Measurements from ENCODE around the gene AFAP1. TPM values are rescaled to one million over a fixed set of nuclear protein-coding genes. Genes with fewer than 3 reads are reported as not detected.

Gene AFAP1
- total RNA-seq, 4 donors from 2014 or later, result 25.1 to 56.9 (median 26.4) TPM

- H3K27ac ChIP-seq, result peak overlapping the region; percentile 63 to 77 (median 68)
- peaks cover 8 to 87% (median 23%) of the 10 kb centered on the region in 4 donors for H3K4me1 ChIP-seq
- 51 to 53% methylated on average over 2 of the region's 2 CpGs for WGBS, 2 donors (ENCODE audit: low coverage in 1 of 2)
- no peaks in the 10 kb centered on the region for H3K36me3 ChIP-seq
- no peaks in the 10 kb centered on the region for H3K9me3 ChIP-seq
- TF ChIP-seq, protein P1, sequence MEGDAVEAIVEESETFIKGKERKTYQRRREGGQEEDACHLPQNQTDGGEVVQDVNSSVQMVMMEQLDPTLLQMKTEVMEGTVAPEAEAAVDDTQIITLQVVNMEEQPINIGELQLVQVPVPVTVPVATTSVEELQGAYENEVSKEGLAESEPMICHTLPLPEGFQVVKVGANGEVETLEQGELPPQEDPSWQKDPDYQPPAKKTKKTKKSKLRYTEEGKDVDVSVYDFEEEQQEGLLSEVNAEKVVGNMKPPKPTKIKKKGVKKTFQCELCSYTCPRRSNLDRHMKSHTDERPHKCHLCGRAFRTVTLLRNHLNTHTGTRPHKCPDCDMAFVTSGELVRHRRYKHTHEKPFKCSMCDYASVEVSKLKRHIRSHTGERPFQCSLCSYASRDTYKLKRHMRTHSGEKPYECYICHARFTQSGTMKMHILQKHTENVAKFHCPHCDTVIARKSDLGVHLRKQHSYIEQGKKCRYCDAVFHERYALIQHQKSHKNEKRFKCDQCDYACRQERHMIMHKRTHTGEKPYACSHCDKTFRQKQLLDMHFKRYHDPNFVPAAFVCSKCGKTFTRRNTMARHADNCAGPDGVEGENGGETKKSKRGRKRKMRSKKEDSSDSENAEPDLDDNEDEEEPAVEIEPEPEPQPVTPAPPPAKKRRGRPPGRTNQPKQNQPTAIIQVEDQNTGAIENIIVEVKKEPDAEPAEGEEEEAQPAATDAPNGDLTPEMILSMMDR (IDR thresholded peaks at IDR 0.05), result no peak
- TF ChIP-seq EP300 (IDR thresholded peaks at IDR 0.05; ENCODE audit: low read depth) (no peak), POLR2AphosphoS5 (IDR thresholded peaks at IDR 0.05) (no peak), POLR2A (IDR thresholded peaks at IDR 0.05) (no peak)
- no peak overlapping the region for H3K4me3 ChIP-seq
- intact Hi-C loops (cut with DNase I; ENCODE audit: low total_unique reads) (no loop called here), in situ Hi-C loops (cut with MboI; ENCODE audit: low pct_ligation_motif_present in 1 of 4, low pct_unique_long_range_greater_than_20kb in 1 of 4, low sequenced_read_pairs in 3 of 4) (no loop called here)
- DNase-seq, result no peak
- H3K27me3 ChIP-seq, result no peaks in the 10 kb centered on the region
Measured at GRCh38 chr4:7907142-7907541, 32.5 kb downstream of the AFAP1 start.

- Histone ChIP-seq H3K4me3 (no peak overlapping the region), H3K9me3 (no peaks in the 10 kb centered on the region), H3K36me3 (no peaks in the 10 kb centered on the region), H3K27me3 (no peaks in the 10 kb centered on the region), H3K4me1 (peaks cover 8 to 86% (median 21%) of the 10 kb centered on the region in 4 donors), H3K27ac (peak overlapping the region; percentile 63 to 77 (median 68))
- 42 to 70% methylated on average over 8 to 10 of the region's 10 CpGs for WGBS, 2 donors (ENCODE audit: low coverage in 1 of 2)
- TF ChIP-seq, protein P1 (IDR thresholded peaks at IDR 0.05), result no peak
- TF ChIP-seq POLR2AphosphoS5 (IDR thresholded peaks at IDR 0.05), result no peak
- no peak for TF ChIP-seq POLR2A (IDR thresholded peaks at IDR 0.05)
- TF ChIP-seq EP300 (IDR thresholded peaks at IDR 0.05; ENCODE audit: low read depth), result no peak
- DNase-seq, result no peak
- in situ Hi-C loops (cut with MboI; ENCODE audit: low pct_ligation_motif_present in 1 of 4, low pct_unique_long_range_greater_than_20kb in 1 of 4, low sequenced_read_pairs in 3 of 4) (no loop called here), intact Hi-C loops (cut with DNase I; ENCODE audit: low total_unique reads) (no loop called here)
Measured at GRCh38 chr4:7906171-7906701, 33.4 kb downstream of the AFAP1 start.

DNA sequence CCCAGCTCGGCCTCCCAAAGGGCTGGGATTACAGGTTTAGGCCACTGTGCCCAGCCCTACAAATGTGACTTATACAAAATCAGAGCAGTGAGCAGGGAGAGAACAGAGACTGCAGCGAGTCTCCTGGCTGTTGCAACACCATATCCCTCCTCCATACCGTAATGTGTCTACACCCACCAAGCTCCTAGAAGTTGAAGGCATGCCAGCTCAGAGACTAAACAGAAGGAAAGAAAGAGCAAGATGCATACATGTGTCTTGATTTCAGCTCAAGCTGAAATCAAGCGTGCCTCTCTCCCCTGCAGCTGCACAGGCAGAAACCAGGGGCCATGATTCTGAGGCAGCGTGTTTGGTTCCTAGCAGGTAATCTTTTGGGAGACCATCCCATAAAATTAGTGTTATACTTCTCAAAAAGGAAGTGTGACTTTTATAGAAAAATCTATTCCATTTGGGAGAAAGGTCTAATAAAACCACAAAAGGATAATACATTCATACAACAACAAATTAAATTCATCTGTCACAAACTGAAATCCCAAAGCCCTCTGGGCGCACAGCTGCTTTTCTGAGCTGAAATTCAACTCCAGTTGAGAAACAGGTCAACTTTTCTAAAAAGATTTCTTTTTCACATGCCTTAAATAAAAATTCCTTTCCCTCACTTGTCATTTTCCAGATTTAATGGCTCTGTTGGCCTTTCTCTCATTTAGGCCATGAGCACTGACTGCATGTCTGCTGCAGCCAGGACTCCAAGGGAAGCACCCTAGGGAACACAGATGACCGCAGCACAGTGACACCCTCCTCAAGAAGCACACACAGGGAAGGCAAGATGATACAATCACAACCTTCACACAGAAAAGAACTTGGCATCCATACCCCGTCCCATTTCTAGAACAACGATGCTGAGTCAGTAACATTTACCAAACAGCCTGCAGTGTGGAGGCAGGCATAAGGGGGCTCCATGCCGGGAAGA lies 34.4 kb downstream of the AFAP1 start:
- Histone ChIP-seq H3K4me3 (no peak overlapping the region), H3K27ac (peak overlapping the region; percentile 63 to 77 (median 68))

More for the DNA sequence above, 34.4 kb downstream of the AFAP1 start:
- 66 to 74% methylated on average over 6 to 10 of the region's 10 CpGs for WGBS, 2 donors (ENCODE audit: low coverage in 1 of 2)
- no peaks in the 10 kb centered on the region for H3K36me3 ChIP-seq
- H3K27me3 ChIP-seq, result no peaks in the 10 kb centered on the region
- intact Hi-C loops (cut with DNase I; ENCODE audit: low total_unique reads) (no loop called here), in situ Hi-C loops (cut with MboI; ENCODE audit: low pct_ligation_motif_present in 1 of 4, low pct_unique_long_range_greater_than_20kb in 1 of 4, low sequenced_read_pairs in 3 of 4) (no loop called here)
- no peak for TF ChIP-seq POLR2AphosphoS5 (IDR thresholded peaks at IDR 0.05)
- no peak for TF ChIP-seq EP300 (IDR thresholded peaks at IDR 0.05; ENCODE audit: low read depth)
- no peak for TF ChIP-seq POLR2A (IDR thresholded peaks at IDR 0.05)
- TF ChIP-seq, protein P1 (IDR thresholded peaks at IDR 0.05), result no peak
- H3K9me3 ChIP-seq, result no peaks in the 10 kb centered on the region
- H3K4me1 ChIP-seq, result peaks cover 8 to 79% (median 17%) of the 10 kb centered on the region in 4 donors
- no peak for DNase-seq

Measured in transverse colon (tissue), 4 donors.